HG02759 (cell line): ENCODE results near the gene RAB3GAP1.
"Not testable (repeated sequence)": the region's sequence is repeated elsewhere in the genome, so short reads cannot be mapped to it uniquely, and the experiment has no call there.

Source experiments
- ATAC-seq: cut with Tn5 transposase; IDR thresholded peaks from one replicate; pipeline ENCODE4 v1.9.1; 2021; ENCODE audit warnings: mild to moderate bottlenecking, moderate library complexity; ENCODE audit not compliant: unreplicated experiment

Gene RAB3GAP1

DNA sequence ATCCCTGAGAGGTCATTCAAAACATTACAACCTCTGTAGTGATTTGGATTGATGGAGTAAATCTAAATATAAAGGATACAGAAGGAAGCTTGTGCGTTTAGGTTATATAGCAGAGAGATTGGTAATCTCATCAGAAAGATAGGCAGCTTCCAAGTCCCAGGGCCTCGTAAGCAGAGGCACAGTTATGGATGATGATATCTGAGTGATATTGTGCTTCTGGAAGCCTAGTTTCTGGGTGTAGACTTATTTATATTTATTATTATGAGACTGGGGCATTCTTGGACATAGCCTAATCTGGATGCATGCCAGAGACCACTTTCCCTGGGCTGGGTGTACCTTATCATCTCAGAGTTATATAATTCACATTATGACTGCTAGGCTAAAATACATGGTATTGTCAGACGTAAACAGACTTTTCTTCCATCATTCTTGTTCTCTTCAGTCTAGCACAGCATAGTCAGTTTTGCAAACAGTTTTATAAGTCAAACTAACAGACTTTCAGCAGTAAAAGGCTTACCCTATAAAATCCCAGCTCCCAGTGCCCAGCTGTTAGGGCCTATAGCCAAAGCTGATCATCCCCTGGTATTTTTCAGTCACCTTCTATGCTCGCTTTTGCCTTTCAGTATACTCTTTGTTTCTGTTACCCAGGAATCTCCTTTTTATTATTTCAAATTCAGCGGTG is 47.9 kb downstream of the RAB3GAP1 start:
- no peak for ATAC-seq

GRCh38 chr2:135103843-135104242 is 51.8 kb downstream of the RAB3GAP1 start:
- no peak for ATAC-seq

GRCh38 chr2:135105513-135106316 is 53.6 kb downstream of the RAB3GAP1 start:
- not testable (repeated sequence) for ATAC-seq

DNA sequence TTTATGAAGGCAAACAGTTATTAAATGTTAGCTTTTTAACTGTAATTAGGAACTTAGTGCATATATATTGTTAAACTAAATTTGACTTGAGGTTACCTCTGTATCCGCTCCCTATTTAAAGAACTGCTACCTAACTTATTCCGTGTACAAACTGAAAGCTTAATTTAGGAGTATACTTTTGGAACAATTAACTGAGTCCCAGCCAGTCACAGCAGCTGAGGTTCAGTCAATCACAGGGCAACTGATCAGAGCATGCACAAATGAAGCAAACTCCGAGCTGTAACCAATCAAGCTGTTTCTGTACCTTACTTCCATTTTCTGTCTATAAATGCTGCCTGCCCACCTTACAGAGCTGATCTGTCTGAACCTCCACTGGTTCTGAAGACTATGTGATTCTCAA is 61.2 kb downstream of the RAB3GAP1 start:
- ATAC-seq = no peak

DNA sequence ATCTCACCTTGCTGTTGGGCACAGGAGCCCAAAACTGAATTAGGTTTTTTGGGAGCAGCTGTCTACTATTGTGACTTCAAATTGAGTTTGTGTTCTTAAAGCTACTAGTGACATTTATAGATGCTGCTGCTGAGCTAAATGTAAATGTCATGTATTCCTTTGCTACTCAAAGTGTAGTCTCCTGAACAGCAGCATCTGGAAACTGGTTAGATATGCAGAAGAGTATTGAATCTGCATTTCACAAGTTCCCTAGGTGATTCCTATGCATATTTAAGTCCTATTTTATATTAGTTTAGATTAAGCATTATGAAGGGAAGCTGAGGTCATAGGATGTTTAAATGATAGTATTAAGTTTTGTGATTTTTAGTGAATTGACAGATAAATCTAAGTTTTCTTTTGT is 67.5 kb downstream of the RAB3GAP1 start:
- no peak for ATAC-seq

- no peak for ATAC-seq
Observed at GRCh38 chr2:135121016-135121657, 69.0 kb downstream of the RAB3GAP1 start.

GRCh38 chr2:135121658-135122039 is 69.6 kb downstream of the RAB3GAP1 start:
- ATAC-seq = not testable (repeated sequence)

DNA sequence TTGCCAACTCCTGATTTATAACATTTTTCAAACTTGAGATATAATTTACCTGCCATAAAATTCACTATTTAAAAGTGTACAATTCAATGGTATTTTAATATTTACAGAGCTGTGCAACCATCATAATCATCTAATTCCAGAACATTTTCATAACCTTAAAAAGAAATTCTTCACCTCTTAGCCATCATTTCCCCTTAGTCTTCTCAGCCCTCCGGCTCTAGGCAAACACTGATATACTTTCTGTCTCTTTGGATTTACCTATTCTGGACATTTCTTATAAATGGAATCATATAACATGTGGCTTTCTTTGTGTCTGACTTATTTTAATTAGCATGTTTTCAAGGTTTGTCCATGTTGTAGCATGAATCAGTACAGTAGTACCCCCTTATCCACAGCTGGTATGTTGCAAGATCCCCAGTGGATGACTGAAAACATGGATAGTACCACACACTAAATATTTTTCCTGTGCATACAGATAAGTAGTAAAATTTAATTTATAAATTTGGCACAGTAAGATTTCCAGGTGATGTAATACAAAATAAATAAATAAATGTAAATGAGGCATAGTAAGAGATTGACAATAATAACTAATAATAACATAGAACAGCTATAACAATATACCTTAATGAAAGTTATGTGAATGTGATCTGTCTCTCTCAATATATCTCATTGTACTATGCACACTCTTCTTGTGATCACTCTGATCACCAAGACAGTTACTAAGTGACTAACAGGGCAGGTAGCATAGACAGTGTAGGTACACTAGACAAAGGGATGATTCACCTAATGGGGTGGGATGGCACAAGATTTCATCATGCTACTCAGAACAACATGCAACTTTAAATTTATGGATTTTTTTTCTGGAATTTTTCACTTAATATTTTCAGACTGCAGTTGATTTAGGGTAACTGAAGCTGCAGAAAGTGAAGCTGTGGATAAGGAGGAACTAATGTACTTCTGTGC is 73.1 kb downstream of the RAB3GAP1 start:
- no peak for ATAC-seq

- ATAC-seq = no peak
Observed at GRCh38 chr2:135125940-135126339, 73.8 kb downstream of the RAB3GAP1 start.

DNA sequence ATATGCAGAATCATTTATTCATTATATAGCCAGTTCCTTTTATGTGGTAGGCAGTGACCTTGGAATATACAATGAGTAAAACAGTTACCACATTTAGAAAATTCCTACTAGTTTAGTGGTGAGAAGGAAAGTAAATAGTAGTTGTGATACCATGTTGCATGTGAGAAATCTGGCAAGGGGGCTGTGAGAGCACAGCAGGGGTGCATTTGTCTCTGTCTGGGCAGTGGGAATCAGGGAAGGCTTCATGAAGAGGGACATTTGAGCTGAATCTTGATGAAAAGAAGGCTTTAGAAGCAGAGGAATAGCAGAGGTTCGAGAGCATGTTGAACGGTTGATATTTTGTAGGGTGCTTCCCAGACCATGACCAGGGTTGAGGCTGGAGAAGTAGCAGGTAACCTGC is 78.7 kb downstream of the RAB3GAP1 start:
- no peak for ATAC-seq

- no peak for ATAC-seq
Observed at GRCh38 chr2:135132314-135132713, 80.2 kb downstream of the RAB3GAP1 start.

- ATAC-seq = no peak
Observed at GRCh38 chr2:135140606-135141005, 88.5 kb downstream of the RAB3GAP1 start.

DNA sequence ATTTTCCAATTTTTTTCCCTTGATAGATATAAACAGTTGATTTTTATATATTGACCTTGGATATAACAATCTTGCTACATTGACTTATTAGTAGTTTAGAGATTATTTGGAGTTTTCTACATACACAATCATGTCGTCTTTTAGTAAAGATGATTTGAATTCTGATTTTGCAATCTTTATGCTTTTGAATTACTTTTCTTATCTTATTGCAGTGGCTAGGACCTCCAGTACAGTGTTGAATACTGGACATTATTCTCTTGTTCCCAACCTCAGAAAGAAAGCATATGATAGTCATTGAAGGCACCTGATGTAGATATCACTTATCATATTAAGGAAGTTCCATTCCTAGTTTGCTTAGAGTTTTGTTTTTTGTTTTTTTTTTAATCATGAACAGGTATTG is 90.2 kb downstream of the RAB3GAP1 start:
- ATAC-seq = no peak

- ATAC-seq = no peak
Observed at GRCh38 chr2:135144343-135144742, 92.3 kb downstream of the RAB3GAP1 start.

DNA sequence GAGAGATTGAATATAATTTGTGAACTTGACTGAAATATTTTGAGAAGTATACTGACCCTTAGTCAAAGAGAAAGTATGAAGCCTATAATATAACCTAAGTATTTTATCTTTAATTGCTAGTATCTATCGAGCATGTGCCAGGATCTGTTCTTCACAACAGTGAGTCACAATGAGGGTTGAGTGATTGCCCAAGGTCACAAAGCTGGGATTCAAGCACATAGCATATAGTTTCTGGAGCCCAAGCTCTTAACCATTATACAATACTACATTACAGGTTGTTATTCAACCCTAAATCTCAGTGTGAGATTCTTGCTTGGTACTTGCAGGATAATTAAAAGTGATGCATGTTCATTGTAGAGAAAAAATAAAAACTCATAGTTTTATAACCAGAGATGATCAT is 97.2 kb downstream of the RAB3GAP1 start:
- no peak for ATAC-seq

- no peak for ATAC-seq
Observed at GRCh38 chr2:135150725-135151124, 98.6 kb downstream of the RAB3GAP1 start.

- no peak for ATAC-seq
Observed at GRCh38 chr2:135151615-135152014, 99.5 kb downstream of the RAB3GAP1 start.

- ATAC-seq = no peak
Observed at GRCh38 chr2:135152361-135152760, 100.3 kb downstream of the RAB3GAP1 start.

DNA sequence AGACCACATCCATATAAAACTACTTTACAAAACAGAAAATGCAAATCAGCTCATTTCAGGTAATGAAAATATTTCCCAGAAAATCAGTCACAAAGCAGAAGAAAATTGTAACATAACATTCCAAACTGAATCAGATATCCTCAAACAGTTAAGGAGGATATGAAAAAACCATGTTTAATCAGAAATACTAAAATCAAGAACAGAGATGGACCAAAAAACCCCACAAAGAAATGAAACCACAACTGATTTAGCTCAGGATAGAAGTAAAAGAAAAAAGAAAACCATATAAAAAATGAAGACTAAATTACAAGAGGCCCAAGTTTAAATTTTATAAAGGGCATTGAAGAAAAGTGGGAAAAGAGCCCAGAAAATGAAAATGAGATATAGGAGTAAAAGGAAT is 102.9 kb downstream of the RAB3GAP1 start:
- no peak for ATAC-seq

DNA sequence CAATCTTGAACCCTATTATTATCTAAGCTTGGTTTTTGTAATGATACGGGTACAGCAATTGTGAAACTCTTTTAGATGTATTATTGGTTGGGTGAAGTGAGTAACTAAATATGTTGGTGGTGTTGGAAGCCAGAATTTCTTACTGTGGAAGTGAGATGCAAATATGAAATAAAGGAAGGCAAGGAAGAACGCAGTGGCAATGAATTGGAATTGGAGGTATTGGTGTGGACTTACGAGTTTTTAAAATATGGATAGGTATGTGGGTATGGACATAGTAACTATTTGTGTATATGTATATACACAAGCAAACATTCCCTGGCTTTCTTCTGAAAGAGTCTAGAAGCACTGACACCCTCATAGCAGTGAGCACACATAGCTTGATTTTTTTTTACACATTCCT is 105.8 kb downstream of the RAB3GAP1 start:
- no peak for ATAC-seq

- ATAC-seq = no peak
Observed at GRCh38 chr2:135159191-135159590, 107.1 kb downstream of the RAB3GAP1 start.
